Measurements from ENCODE around the gene JUNB.

The JUNB gene

DNA sequence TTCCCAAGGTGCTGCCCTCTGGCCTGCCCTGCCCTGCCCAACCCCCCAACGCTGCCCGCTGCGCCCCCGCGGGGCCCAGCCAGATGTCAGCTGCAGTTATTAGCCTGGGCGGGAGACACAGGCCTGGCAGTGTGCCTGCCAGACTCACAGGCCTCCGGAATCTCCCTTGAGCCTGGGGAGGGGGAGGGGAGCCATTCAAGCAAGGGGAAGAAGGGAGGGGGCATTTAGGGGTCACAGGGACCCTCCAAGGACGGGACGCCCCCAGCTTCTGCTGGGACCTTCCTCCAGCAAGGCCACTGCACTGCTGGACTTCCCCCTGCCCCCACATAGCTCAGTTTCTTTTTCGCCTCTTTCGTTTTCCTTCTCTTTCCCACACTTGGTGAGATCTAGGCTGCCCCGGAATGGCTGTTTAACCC lies 2.6 kb upstream of the JUNB start:
- peaks cover 51 to 65% of the 10 kb centered on the region in 2 experiments for H3K4me1 ChIP-seq (ENCODE audit: control insufficient read depth in 1 of 2, insufficient read depth in 1 of 2, low read depth in 1 of 2, low read length in 1 of 2)
- peak overlapping the region; percentile 87 to 99 for H3K4me3 ChIP-seq (ENCODE audit: low read depth in 1 of 2, low read length in 1 of 2)
- no peaks in the 10 kb centered on the region for H3K9me3 ChIP-seq
- peaks cover 8% of the 10 kb centered on the region for H3K36me3 ChIP-seq
- no peaks in the 10 kb centered on the region for H3K27me3 ChIP-seq
- TF ChIP-seq, protein P1, sequence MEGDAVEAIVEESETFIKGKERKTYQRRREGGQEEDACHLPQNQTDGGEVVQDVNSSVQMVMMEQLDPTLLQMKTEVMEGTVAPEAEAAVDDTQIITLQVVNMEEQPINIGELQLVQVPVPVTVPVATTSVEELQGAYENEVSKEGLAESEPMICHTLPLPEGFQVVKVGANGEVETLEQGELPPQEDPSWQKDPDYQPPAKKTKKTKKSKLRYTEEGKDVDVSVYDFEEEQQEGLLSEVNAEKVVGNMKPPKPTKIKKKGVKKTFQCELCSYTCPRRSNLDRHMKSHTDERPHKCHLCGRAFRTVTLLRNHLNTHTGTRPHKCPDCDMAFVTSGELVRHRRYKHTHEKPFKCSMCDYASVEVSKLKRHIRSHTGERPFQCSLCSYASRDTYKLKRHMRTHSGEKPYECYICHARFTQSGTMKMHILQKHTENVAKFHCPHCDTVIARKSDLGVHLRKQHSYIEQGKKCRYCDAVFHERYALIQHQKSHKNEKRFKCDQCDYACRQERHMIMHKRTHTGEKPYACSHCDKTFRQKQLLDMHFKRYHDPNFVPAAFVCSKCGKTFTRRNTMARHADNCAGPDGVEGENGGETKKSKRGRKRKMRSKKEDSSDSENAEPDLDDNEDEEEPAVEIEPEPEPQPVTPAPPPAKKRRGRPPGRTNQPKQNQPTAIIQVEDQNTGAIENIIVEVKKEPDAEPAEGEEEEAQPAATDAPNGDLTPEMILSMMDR (IDR thresholded peaks at IDR 0.05) = peak; percentile 12
- peak overlapping the region; percentile 100 for H3K27ac ChIP-seq

DNA sequence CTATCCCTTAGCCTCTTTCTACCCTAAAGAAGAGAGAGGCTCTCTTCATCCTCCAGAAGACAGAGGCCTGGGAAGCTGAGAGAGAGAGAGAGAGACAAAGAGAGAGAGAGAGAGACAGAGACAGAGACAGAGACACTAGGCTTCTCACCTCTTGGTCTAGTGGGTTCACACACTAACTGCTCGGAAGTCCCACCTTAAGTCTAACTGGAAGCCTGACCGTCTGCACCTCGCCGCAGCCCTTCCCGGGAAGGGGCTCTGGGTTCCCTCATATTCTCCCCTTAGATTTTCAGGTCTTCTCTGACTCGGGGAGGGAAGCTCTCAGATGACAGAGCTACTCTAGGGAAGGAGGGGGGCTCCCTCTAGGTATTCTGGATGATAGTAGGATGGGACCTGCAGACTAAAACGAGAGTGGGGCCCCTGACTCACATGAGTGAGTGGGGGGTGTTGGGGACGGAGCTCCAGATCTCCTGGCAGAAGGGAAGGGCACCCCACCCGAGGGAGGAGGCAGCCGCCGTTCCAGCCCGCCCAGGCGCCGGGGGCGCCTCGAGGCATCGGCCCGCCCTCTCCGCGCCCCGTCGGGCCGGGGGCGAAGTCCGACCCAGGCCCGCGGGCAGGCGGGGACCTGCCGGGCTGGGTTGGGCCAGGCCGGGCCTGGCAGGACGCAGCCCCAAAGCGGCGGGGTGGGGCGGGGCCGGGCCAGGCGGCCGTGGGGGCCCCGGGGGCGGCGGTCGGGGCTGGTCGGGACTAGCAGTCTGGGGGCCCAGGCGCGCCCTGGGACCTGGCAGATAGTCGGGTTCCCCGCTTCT lies 2.0 kb upstream of the JUNB start:
- peak overlapping the region; percentile 87 to 99 for H3K4me3 ChIP-seq (ENCODE audit: low read depth in 1 of 2, low read length in 1 of 2)
- H3K27me3 ChIP-seq = no peaks in the 10 kb centered on the region
- H3K9me3 ChIP-seq = no peaks in the 10 kb centered on the region
- peak overlapping the region; percentile 100 for H3K27ac ChIP-seq
- H3K36me3 ChIP-seq = peaks cover 8% of the 10 kb centered on the region
- TF ChIP-seq, protein P1 (IDR thresholded peaks at IDR 0.05) = no peak
- peaks cover 51 to 62% of the 10 kb centered on the region in 2 experiments for H3K4me1 ChIP-seq (ENCODE audit: control insufficient read depth in 1 of 2, insufficient read depth in 1 of 2, low read depth in 1 of 2, low read length in 1 of 2)

DNA sequence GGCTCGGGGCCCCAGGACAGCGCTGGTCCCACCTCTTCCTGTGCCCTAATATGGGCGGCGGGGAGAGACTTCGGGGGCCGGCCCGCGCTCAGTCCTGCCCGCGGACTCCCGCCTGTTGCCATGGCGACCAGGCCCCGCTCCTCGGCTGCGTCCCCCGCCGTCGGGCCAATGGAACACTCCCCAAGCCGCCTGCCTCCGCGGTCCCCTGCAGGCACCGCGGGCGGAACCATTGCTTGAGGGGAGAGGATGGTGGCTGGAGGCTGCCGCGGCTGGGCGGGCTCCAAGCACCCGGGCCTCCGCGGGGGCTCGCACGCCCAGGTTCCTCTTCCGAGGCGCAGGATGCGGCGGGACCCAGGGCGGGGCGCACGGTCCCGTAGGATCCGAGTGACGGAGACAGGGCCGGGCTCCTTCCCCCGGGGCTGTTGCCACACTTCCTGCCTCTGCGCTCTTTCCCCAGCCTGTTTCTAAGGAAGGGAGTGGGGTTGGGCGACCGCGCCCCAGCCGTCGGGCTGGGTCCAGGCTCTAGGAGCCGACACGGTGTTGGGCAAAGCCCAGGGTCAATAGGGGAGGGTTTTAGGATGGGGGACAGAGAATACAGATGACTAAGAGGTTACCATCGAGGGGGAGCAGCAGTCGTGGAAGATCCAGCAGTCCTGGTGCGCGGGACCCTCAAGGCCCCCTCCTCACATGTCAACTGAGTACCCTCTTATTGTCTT lies 1.2 kb upstream of the JUNB start:
- Histone ChIP-seq H3K4me3 (ENCODE audit: low read depth in 1 of 2, low read length in 1 of 2) (peak overlapping the region; percentile 87 to 99), H3K36me3 (peaks cover 8% of the 10 kb centered on the region), H3K4me1 (ENCODE audit: control insufficient read depth in 1 of 2, insufficient read depth in 1 of 2, low read depth in 1 of 2, low read length in 1 of 2) (peaks cover 51 to 62% of the 10 kb centered on the region in 2 experiments), H3K9me3 (no peaks in the 10 kb centered on the region), H3K27me3 (no peaks in the 10 kb centered on the region), H3K27ac (peak overlapping the region; percentile 100)
- TF ChIP-seq, protein P1 (IDR thresholded peaks at IDR 0.05) = peak; percentile 58

DNA sequence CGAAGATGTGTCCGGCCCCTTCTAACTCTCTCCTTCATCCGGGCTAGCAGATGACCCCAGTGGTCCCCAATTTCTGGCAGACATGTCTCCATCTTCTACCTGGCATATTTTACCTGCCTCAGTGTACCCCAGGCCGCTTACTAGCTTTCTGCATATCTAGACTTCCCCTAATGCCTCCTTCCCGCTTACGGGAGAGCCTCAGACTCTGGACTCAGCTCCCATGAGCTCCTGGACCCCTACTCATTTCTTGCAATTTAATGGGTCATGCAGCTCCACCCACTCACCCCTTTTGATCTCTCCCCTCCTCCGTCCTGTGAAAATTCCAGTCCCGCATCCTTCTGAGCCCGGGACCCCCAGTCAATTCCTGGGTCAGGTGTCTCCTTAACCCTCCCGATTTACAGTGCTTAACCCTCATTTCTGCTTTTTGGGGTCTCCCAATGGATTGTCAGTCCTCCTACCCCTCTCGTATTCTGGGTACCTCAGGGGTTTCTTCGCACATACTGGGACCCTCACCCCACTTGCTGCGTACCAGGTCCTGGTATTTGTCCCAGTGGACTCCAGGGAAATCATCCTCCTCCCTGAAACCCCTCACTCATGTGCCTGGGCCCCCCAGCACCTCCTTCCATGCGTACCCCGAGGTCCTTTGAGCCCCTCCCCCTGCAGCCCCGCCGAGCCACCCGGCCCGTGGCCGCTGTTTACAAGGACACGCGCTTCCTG lies 500 bp upstream of the JUNB start:
- Histone ChIP-seq H3K9me3 (no peaks in the 10 kb centered on the region), H3K4me1 (ENCODE audit: control insufficient read depth in 1 of 2, insufficient read depth in 1 of 2, low read depth in 1 of 2, low read length in 1 of 2) (peaks cover 47 to 60% of the 10 kb centered on the region in 2 experiments), H3K27ac (peak overlapping the region; percentile 100), H3K4me3 (ENCODE audit: low read depth in 1 of 2, low read length in 1 of 2) (peak overlapping the region; percentile 87 to 99), H3K27me3 (no peaks in the 10 kb centered on the region), H3K36me3 (peaks cover 8% of the 10 kb centered on the region)
- TF ChIP-seq, protein P1 (IDR thresholded peaks at IDR 0.05) = no peak

DNA sequence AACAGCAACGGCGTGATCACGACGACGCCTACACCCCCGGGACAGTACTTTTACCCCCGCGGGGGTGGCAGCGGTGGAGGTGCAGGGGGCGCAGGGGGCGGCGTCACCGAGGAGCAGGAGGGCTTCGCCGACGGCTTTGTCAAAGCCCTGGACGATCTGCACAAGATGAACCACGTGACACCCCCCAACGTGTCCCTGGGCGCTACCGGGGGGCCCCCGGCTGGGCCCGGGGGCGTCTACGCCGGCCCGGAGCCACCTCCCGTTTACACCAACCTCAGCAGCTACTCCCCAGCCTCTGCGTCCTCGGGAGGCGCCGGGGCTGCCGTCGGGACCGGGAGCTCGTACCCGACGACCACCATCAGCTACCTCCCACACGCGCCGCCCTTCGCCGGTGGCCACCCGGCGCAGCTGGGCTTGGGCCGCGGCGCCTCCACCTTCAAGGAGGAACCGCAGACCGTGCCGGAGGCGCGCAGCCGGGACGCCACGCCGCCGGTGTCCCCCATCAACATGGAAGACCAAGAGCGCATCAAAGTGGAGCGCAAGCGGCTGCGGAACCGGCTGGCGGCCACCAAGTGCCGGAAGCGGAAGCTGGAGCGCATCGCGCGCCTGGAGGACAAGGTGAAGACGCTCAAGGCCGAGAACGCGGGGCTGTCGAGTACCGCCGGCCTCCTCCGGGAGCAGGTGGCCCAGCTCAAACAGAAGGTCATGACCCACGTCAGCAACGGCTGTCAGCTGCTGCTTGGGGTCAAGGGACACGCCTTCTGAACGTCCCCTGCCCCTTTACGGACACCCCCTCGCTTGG lies 966 bp downstream of the JUNB start:
- no peaks in the 10 kb centered on the region for H3K9me3 ChIP-seq
- H3K4me1 ChIP-seq (ENCODE audit: control insufficient read depth in 1 of 2, insufficient read depth in 1 of 2, low read depth in 1 of 2, low read length in 1 of 2) = peaks cover 41 to 55% of the 10 kb centered on the region in 2 experiments
- TF ChIP-seq, protein P1 (IDR thresholded peaks at IDR 0.05) = no peak

More for the DNA sequence above, 966 bp downstream of the JUNB start:
- H3K4me3 ChIP-seq (ENCODE audit: low read depth in 1 of 2, low read length in 1 of 2) = peak overlapping the region; percentile 87 to 99
- peaks cover 8% of the 10 kb centered on the region for H3K36me3 ChIP-seq
- H3K27me3 ChIP-seq = no peaks in the 10 kb centered on the region
- H3K27ac ChIP-seq = peak overlapping the region; percentile 100

Data from neutrophil (primary cell).